ENCODE results near the gene ZNF511.

ZNF511 gene

GRCh38 chr10:133274751-133275683, 33.7 kb upstream of the ZNF511 start:
- DNase-seq (ENCODE audit: low spot score) = no peak

- DNase-seq (ENCODE audit: low spot score) = no peak
These were observed 33.0 kb upstream of the ZNF511 start for GRCh38 chr10:133275684-133276092.

- DNase-seq (ENCODE audit: low spot score) = no peak
These were observed 32.6 kb upstream of the ZNF511 start for GRCh38 chr10:133276100-133276434.

GRCh38 chr10:133276435-133277201, 32.1 kb upstream of the ZNF511 start, which contains the start of gene ADAM8:
ADAM8 (minus strand) TSS chr10:133276868; CDS start chr10:133276817, 51 bp downstream.
- DNase-seq (ENCODE audit: low spot score) = no peak

- no peak for DNase-seq (ENCODE audit: low spot score)
These were observed 31.3 kb upstream of the ZNF511 start for GRCh38 chr10:133277277-133277992.

GRCh38 chr10:133277993-133278576, 30.6 kb upstream of the ZNF511 start:
- DNase-seq (ENCODE audit: low spot score) = no peak

GRCh38 chr10:133278577-133279265, 30.0 kb upstream of the ZNF511 start:
- no peak for DNase-seq (ENCODE audit: low spot score)

- no peak for DNase-seq (ENCODE audit: low spot score)
These were observed 29.1 kb upstream of the ZNF511 start for GRCh38 chr10:133279326-133280226.

GRCh38 chr10:133280391-133281059, 28.2 kb upstream of the ZNF511 start:
- DNase-seq (ENCODE audit: low spot score) = no peak

GRCh38 chr10:133281084-133281483, 27.6 kb upstream of the ZNF511 start:
- no peak for DNase-seq (ENCODE audit: low spot score)

GRCh38 chr10:133281628-133282372, 26.9 kb upstream of the ZNF511 start:
- no peak for DNase-seq (ENCODE audit: low spot score)

GRCh38 chr10:133282846-133283390, 25.8 kb upstream of the ZNF511 start:
- DNase-seq (ENCODE audit: low spot score) = no peak

- no peak for DNase-seq (ENCODE audit: low spot score)
These were observed 24.8 kb upstream of the ZNF511 start for GRCh38 chr10:133283931-133284330.

GRCh38 chr10:133285217-133285616, 23.5 kb upstream of the ZNF511 start:
- DNase-seq (ENCODE audit: low spot score) = no peak

GRCh38 chr10:133286366-133286765, 22.3 kb upstream of the ZNF511 start:
- no peak for DNase-seq (ENCODE audit: low spot score)

GRCh38 chr10:133287832-133288500, 20.7 kb upstream of the ZNF511 start:
- DNase-seq (ENCODE audit: low spot score) = no peak

GRCh38 chr10:133289761-133290160, 19.0 kb upstream of the ZNF511 start:
- DNase-seq (ENCODE audit: low spot score) = no peak
